LNCAP (cell line): ENCODE data around the gene RBM20.

ENCODE experiments used
- CTCF ChIP-seq: fragments of 450-650 bp; IDR thresholded peaks from 2 replicates; pipeline ENCODE4 v1.5.1; 2017; ENCODE audit warnings: mild to moderate bottlenecking

The RBM20 gene

DNA sequence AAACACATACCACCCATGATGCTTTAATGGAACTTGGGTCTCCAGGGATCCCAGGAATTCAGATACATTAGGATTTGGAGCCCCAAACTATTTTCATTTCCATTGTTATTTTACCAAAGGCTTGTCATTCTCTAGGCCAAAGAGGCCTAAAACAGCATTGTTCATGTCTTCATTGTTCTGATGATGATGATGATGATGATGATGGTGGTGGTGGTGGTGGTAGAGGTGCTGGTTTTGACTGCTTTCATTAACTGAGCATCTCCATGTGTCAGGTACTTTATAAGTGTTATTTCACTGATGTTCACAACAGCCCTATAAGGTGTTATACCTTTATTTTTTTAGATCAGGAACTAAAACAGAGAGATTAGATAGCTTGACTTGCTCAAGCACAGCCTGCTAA is 12.2 kb upstream of the RBM20 start:
- no peak for TF ChIP-seq CTCF

DNA sequence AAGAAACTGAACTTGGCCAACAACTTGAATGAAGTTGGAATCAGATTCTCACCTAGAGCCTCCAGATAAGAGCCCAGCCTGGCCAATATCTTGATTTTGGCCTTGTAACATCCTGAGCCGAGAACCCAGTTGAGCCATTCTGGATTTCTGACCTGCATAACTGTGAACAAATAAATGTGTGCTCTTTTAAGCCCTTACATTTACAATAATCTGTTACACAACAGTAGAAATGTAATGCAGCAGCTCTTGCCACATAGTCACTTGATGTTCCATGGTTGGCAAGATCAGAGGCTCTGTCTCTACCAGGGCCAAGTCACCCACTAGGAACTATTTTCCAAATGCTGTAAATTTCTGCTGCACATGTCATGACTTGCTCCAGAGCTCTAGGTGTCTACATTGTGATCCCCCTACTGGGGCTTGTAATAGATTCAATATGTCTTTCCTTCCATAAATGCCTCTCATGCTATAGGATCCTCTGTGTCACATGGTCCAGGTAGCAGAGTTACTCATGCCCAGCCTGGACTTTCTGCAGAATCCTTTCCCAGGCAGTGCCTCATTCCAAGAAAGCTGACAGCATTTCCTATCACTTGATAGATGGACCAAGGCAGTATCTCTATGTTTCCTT is 11.4 kb upstream of the RBM20 start:
- no peak for TF ChIP-seq CTCF

GRCh38 chr10:110634527-110635209 is 9.5 kb upstream of the RBM20 start:
- no peak for TF ChIP-seq CTCF

DNA sequence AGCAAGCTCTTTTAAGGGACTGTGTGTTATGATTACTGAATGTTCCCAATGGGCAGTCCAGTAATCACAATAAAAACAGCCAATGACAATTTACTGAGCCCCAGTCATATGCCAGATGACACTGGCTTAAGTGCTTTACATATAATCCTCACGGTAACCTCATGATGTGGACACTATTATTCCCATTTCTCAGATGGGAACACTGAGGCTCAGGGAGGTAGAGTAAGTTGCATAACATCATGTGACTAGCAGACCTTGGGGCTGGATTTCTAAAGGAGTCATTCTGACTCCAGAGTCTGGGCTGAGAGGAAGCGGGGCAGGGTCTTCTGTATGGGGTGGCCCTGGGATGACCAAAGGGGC is 7.6 kb upstream of the RBM20 start:
- TF ChIP-seq CTCF, result no peak

- no peak for TF ChIP-seq CTCF
These were observed 7.1 kb upstream of the RBM20 start for GRCh38 chr10:110636932-110637557.

DNA sequence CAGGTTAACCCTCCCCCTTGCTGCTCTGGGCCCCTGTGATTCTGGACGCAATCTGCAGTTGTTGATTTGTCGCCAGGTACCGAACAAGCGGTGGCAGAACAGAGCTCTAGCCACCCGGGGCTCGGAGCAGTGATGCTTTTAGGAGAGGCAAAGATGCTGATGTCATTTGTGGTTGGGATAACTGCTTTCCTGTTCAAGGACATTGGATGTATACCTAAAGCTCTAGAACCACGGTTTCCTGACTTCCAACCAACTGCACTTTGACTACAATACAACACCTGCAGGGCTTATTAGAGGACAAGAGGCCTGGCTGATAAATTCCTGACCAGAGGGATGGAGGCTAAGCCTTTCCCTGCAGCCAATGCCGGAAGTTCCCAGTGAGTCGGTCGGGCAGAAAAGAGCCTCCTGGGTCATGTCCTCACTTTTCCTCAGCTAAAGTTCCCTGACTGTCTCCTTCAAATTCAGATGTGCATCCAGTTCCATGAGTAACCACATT is 6.5 kb upstream of the RBM20 start:
- no peak for TF ChIP-seq CTCF

GRCh38 chr10:110638319-110638718 is 5.8 kb upstream of the RBM20 start:
- no peak for TF ChIP-seq CTCF
